ENCODE results near the gene KCNH8.

Gene KCNH8

GRCh38 chr3:19114461-19114860, 33.8 kb upstream of the KCNH8 start:
- no peak overlapping the region for H3K9ac ChIP-seq
- no peaks in the 10 kb centered on the region for H4K20me1 ChIP-seq
- H3K9me3 ChIP-seq (replicated peaks in 1 of 11): no peaks in the 10 kb centered on the region; a peak in 2 of 22 replicates
- no peak overlapping the region for H3K4me2 ChIP-seq
- no peak overlapping the region for H3K27ac ChIP-seq
- no peak overlapping the region for H3K4me3 ChIP-seq
- no peaks in the 10 kb centered on the region for H3K36me3 ChIP-seq
- no peaks in the 10 kb centered on the region for H3K27me3 ChIP-seq
- no peak for TF ChIP-seq Cebpa-rat (IDR thresholded peaks at IDR 0.05)
- no peaks in the 10 kb centered on the region for H3K4me1 ChIP-seq

DNA sequence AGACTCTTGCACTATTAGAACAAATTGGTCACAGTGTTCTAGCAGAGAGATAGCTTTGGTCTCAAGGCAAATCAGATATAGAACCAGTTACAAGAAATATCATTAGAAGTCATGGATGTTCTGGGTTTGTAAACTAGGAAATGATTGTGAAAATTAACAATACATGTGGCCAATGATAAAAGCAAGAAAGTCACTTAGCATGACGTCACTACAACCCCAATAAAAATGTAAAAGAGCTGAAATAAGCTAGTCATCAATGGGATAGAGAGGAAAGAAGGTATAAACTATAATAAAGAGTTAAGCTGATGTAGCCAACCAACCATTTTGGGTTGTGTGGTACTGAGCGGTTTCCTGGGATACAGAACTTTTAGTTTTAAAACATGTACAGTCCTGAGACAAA, 32.1 kb upstream of the KCNH8 start:
- no peak overlapping the region for H3K27ac ChIP-seq
- H3K4me2 ChIP-seq: no peak overlapping the region
- no peaks in the 10 kb centered on the region for H3K36me3 ChIP-seq
- no peak overlapping the region for H3K9ac ChIP-seq
- H3K9me3 ChIP-seq (replicated peaks in 1 of 11): no peaks in the 10 kb centered on the region; a peak in 2 of 22 replicates
- H4K20me1 ChIP-seq: no peaks in the 10 kb centered on the region
- no peaks in the 10 kb centered on the region for H3K27me3 ChIP-seq
- H3K4me1 ChIP-seq: no peaks in the 10 kb centered on the region
- H3K4me3 ChIP-seq: no peak overlapping the region
- no peak for TF ChIP-seq Cebpa-rat (IDR thresholded peaks at IDR 0.05)

DNA sequence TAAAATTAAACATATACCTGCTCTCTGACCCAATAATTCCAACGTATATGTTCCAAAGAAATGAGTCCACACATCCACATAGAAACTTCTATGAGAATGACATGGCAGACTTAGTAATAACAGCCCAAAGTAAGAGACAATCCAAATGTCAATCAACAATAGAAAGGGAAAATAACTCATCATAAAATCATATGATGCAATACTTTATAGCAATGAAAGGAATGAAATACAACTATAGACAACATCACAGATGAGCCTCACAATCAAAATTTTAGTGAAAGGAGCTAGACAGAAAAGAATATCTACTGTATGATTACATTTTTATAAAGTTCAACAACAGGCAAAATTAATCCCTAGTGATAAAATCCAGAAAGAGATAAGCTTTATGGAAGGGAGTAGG, 23.6 kb upstream of the KCNH8 start:
- Histone ChIP-seq H3K27me3 (no peaks in the 10 kb centered on the region), H3K4me3 (no peak overlapping the region), H4K20me1 (no peaks in the 10 kb centered on the region), H3K4me1 (no peaks in the 10 kb centered on the region), H3K27ac (no peak overlapping the region), H3K9ac (no peak overlapping the region), H3K4me2 (no peak overlapping the region), H3K36me3 (no peaks in the 10 kb centered on the region), H3K9me3 (replicated peaks in 1 of 11) (no peaks in the 10 kb centered on the region)
- no peak for TF ChIP-seq Cebpa-rat (IDR thresholded peaks at IDR 0.05)

GRCh38 chr3:19139863-19140262, 8.4 kb upstream of the KCNH8 start:
- H4K20me1 ChIP-seq: no peaks in the 10 kb centered on the region
- TF ChIP-seq Cebpa-rat (IDR thresholded peaks at IDR 0.05): no peak
- H3K27me3 ChIP-seq: no peaks in the 10 kb centered on the region
- H3K4me3 ChIP-seq: no peak overlapping the region
- H3K27ac ChIP-seq: no peak overlapping the region
- no peaks in the 10 kb centered on the region for H3K36me3 ChIP-seq
- no peak overlapping the region for H3K4me2 ChIP-seq
- H3K4me1 ChIP-seq: no peaks in the 10 kb centered on the region
- peaks cover 0 to 5% (median 2%) of the 10 kb centered on the region in 11 experiments; a peak in 18 of 22 replicates for H3K9me3 ChIP-seq (replicated peaks in 1 of 11)
- no peak overlapping the region for H3K9ac ChIP-seq

GRCh38 chr3:19146685-19147650, 1.3 kb upstream of the KCNH8 start:
- Histone ChIP-seq H3K4me1 (peaks cover 6 to 17% (median 10%) of the 10 kb centered on the region in 10 experiments; a peak in 18 of 20 replicates), H3K36me3 (no peaks in the 10 kb centered on the region), H3K4me2 (peak overlapping the region; percentile 92 to 100 (median 99)), H3K4me3 (peak overlapping the region; percentile 64 to 89 (median 82)), H3K9me3 (replicated peaks in 1 of 11) (peaks cover 0 to 12% (median 8%) of the 10 kb centered on the region in 11 experiments; a peak in 18 of 22 replicates), H3K27me3 (peaks cover 18 to 27% (median 22%) of the 10 kb centered on the region in 11 experiments), H4K20me1 (0 out of 22 replicates have a peak, but pooled peaks cover 0 to 4% (median 0%) of the 10 kb centered on the region in 11 experiments), H3K27ac (peak overlapping the region in 10 of 11 experiments; percentile 49 to 84 (median 78); a peak in 20 of 22 replicates), H3K9ac (peak overlapping the region; percentile 67 to 83 (median 80))
- no peak for TF ChIP-seq Cebpa-rat (IDR thresholded peaks at IDR 0.05)

DNA sequence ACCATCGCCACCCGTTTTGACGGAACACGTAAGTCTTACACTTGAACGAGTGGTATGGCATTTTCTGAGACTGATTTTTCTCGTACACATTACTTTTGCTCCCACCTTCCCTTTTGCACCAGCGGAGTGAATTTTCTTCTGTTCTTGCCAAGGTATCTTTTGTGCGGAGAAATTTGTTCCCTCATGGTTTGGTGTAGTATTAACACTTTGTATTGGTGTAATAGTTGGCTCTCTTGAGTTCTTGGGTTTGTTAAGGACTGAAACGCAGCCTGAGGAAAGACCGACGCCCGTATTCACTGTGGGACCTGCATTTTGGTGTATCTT, 420 bp downstream of the KCNH8 start:
- Histone ChIP-seq H4K20me1 (0 out of 22 replicates have a peak, but pooled peaks cover 0 to 4% (median 0%) of the 10 kb centered on the region in 11 experiments), H3K9ac (no peak overlapping the region), H3K27me3 (peaks cover 18 to 27% (median 22%) of the 10 kb centered on the region in 11 experiments), H3K9me3 (replicated peaks in 1 of 11) (peaks cover 0 to 12% (median 8%) of the 10 kb centered on the region in 11 experiments; a peak in 18 of 22 replicates), H3K27ac (no peak overlapping the region), H3K4me2 (peak overlapping the region in 9 of 11 experiments; percentile 92 to 100 (median 99); a peak in 15 of 22 replicates), H3K36me3 (no peaks in the 10 kb centered on the region), H3K4me3 (peak overlapping the region in 6 of 10 experiments; percentile 64 to 87 (median 79); a peak in 5 of 20 replicates), H3K4me1 (peaks cover 6 to 17% (median 10%) of the 10 kb centered on the region in 10 experiments; a peak in 18 of 20 replicates)
- no peak for TF ChIP-seq Cebpa-rat (IDR thresholded peaks at IDR 0.05)

DNA sequence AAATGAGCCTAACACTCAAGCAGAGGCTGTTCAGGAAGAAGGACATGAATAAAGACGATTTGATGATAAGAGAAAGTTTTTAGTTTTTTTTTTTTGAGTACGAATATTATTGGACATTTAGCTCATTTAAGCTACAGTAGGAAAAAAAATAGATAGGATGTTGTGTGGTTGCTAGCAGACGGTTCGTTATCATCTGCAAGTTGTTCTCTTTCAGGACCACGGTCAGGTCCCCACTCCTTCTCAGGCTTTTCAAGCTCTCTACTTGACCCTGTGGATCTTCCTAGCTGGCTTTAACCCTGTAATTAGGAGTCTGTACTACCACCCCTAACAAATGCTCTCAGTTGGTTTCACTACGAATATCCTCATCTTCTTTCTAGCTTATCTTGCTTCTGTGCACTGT, 1.1 kb downstream of the KCNH8 start:
- peaks cover 6 to 17% (median 10%) of the 10 kb centered on the region in 10 experiments; a peak in 18 of 20 replicates for H3K4me1 ChIP-seq
- H4K20me1 ChIP-seq: 0 out of 22 replicates have a peak, but pooled peaks cover 0 to 4% (median 0%) of the 10 kb centered on the region in 11 experiments
- H3K4me3 ChIP-seq: no peak overlapping the region
- TF ChIP-seq Cebpa-rat (IDR thresholded peaks at IDR 0.05): no peak
- 0 out of 22 replicates have a peak overlapping the region, but pooled peaks of 1 of the 11 experiments have one; percentile 100 for H3K4me2 ChIP-seq
- H3K27ac ChIP-seq: no peak overlapping the region
- H3K36me3 ChIP-seq: no peaks in the 10 kb centered on the region
- no peak overlapping the region for H3K9ac ChIP-seq
- H3K9me3 ChIP-seq (replicated peaks in 1 of 11): peaks cover 0 to 12% (median 8%) of the 10 kb centered on the region in 11 experiments; a peak in 18 of 22 replicates
- peaks cover 18 to 27% (median 22%) of the 10 kb centered on the region in 11 experiments for H3K27me3 ChIP-seq

DNA sequence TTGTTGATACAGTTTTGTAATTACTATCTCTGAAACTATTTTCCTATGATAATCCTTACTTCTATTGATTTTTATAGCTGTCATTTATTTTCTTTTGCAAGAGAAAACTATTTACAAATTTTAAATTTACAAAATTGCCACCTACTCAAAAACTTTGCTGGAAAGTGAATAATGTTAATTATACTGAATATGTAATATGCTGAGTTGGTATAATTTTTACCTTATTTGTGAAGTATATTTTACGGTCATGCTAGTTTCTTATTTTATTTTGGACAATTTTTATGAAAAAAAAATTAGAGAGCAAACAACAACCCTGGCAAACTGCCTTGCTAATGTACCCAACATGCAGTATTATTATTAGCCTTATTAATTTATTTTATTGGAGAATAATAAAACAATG, 2.9 kb downstream of the KCNH8 start:
- H3K4me3 ChIP-seq: no peak overlapping the region
- H3K9me3 ChIP-seq (replicated peaks in 1 of 11): peaks cover 0 to 4% (median 0%) of the 10 kb centered on the region in 11 experiments; a peak in 1 of 22 replicates
- no peak for TF ChIP-seq Cebpa-rat (IDR thresholded peaks at IDR 0.05)
- peaks cover 3 to 14% (median 9%) of the 10 kb centered on the region in 10 experiments; a peak in 18 of 20 replicates for H3K4me1 ChIP-seq
- H3K4me2 ChIP-seq: no peak overlapping the region
- 0 out of 22 replicates have a peak, but pooled peaks cover 0 to 4% (median 0%) of the 10 kb centered on the region in 11 experiments for H4K20me1 ChIP-seq
- no peaks in the 10 kb centered on the region for H3K36me3 ChIP-seq
- no peak overlapping the region for H3K9ac ChIP-seq
- no peak overlapping the region for H3K27ac ChIP-seq
- H3K27me3 ChIP-seq: peaks cover 18 to 27% (median 22%) of the 10 kb centered on the region in 11 experiments

- H4K20me1 ChIP-seq: no peaks in the 10 kb centered on the region
- no peak overlapping the region for H3K9ac ChIP-seq
- H3K9me3 ChIP-seq (replicated peaks in 1 of 11): no peaks in the 10 kb centered on the region
- no peak overlapping the region for H3K4me3 ChIP-seq
- H3K4me1 ChIP-seq: no peaks in the 10 kb centered on the region
- H3K4me2 ChIP-seq: no peak overlapping the region
- H3K36me3 ChIP-seq: no peaks in the 10 kb centered on the region
- H3K27ac ChIP-seq: no peak overlapping the region
- H3K27me3 ChIP-seq: 0 out of 22 replicates have a peak, but pooled peaks cover 0 to under 1% (median 0%) of the 10 kb centered on the region in 11 experiments
- no peak for TF ChIP-seq Cebpa-rat (IDR thresholded peaks at IDR 0.05)
These were observed 6.5 kb downstream of the KCNH8 start for GRCh38 chr3:19154693-19155250.
